Prostate gland (tissue), 2 donors: ENCODE results near the gene MAP3K8.

Experiments used
- POLR2AphosphoS5 ChIP-seq: sonication (generic); formaldehyde crosslinking; IDR thresholded peaks from one replicate; pipeline ENCODE4 v1.6.1; 2017; ENCODE audit warnings: antibody characterized with exemption
- TF ChIP-seq, protein P1 (sequence below), 4 experiments: fragments of 200-600 bp in 2 of 4; fragments of 450-650 bp in 2 of 4; sonication (generic) in 2 of 4; IDR thresholded peaks; 1 replicate in 3 of 4; 2 replicates in 1 of 4; pipeline ENCODE4 v1.5.1; 2016 to 2019; ENCODE audit warnings: antibody characterized with exemption in 4 of 4, mild to moderate bottlenecking in 2 of 4, moderate library complexity in 2 of 4

DNA sequence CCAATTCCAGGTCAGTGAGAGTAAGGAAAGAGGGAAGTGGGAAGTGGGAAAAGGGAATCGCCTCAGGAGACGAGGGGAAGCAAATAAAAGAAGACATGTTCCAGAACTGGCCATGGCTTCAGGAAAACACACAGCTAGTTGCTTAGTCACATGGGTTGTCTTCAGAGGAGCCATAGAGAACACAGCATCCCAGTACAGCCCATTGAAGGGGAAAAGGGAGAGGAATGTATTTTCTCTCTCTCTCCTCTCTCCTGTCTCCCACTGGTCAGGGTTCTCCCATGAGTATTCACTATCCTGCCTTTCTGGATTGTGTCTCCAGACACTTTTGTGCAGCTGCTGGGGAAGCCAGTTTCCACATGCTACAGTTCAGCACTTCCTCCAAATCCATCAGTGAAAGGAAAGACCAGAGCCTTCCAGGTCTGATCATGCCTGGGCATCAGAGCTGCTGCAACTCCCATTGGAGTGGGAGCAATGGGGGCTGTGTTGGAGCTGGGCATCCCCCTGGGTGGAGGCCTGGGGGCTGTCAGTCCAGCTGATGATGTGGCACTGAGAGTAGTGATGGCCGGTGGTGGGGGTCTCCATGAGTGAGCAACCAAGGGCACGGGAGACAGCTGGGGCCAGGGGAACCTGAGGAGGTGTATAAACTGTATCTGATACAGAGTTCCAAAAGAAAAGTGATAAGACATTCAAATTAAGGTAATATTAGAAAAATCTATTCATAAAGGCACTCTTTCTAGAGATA, 38.6 kb downstream of the MAP3K8 start:
- TF ChIP-seq, protein P1, sequence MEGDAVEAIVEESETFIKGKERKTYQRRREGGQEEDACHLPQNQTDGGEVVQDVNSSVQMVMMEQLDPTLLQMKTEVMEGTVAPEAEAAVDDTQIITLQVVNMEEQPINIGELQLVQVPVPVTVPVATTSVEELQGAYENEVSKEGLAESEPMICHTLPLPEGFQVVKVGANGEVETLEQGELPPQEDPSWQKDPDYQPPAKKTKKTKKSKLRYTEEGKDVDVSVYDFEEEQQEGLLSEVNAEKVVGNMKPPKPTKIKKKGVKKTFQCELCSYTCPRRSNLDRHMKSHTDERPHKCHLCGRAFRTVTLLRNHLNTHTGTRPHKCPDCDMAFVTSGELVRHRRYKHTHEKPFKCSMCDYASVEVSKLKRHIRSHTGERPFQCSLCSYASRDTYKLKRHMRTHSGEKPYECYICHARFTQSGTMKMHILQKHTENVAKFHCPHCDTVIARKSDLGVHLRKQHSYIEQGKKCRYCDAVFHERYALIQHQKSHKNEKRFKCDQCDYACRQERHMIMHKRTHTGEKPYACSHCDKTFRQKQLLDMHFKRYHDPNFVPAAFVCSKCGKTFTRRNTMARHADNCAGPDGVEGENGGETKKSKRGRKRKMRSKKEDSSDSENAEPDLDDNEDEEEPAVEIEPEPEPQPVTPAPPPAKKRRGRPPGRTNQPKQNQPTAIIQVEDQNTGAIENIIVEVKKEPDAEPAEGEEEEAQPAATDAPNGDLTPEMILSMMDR (IDR thresholded peaks at IDR 0.05): no peak
- no peak for TF ChIP-seq POLR2AphosphoS5
